ENCODE measurements around the gene LRRC8D. TPM values are rescaled to one million over a fixed set of nuclear protein-coding genes. Genes with fewer than 3 reads are reported as not detected.

Gene LRRC8D
- total and polyA plus RNA-seq, 8 donors: under 0.01 to 13.8 (median 5.2) TPM

GRCh38 chr1:89897347-89898133 is 76.7 kb downstream of the LRRC8D start:
- intact Hi-C loops (cut with DNase I; ENCODE audit: low total_unique reads): no loop called here
- Histone ChIP-seq H3K9me3 (no peaks in the 10 kb centered on the region), H3K4me3 (no peak overlapping the region), H3K27me3 (no peaks in the 10 kb centered on the region), H3K27ac (no peak overlapping the region), H3K36me3 (no peaks in the 10 kb centered on the region), H3K4me1 (peaks cover 0 to 5% (median 0%) of the 10 kb centered on the region in 4 donors)
- 91 to 94% (median 92%) methylated on average over 8 of the region's 8 CpGs for WGBS, 5 donors
- no peak for DNase-seq
- TF ChIP-seq POLR2A (IDR thresholded peaks at IDR 0.05) (no peak), POLR2AphosphoS5 (IDR thresholded peaks at IDR 0.05) (no peak)

- no peaks in the 10 kb centered on the region for H3K36me3 ChIP-seq
- WGBS, 5 donors: 89 to 95% (median 92%) methylated on average over 6 of the region's 6 CpGs
- DNase-seq: no peak
- no peak overlapping the region for H3K27ac ChIP-seq
- no peaks in the 10 kb centered on the region for H3K9me3 ChIP-seq
- TF ChIP-seq EP300 (IDR thresholded peaks at IDR 0.05) (no peak), POLR2AphosphoS5 (IDR thresholded peaks at IDR 0.05) (no peak)
- TF ChIP-seq, protein P1, sequence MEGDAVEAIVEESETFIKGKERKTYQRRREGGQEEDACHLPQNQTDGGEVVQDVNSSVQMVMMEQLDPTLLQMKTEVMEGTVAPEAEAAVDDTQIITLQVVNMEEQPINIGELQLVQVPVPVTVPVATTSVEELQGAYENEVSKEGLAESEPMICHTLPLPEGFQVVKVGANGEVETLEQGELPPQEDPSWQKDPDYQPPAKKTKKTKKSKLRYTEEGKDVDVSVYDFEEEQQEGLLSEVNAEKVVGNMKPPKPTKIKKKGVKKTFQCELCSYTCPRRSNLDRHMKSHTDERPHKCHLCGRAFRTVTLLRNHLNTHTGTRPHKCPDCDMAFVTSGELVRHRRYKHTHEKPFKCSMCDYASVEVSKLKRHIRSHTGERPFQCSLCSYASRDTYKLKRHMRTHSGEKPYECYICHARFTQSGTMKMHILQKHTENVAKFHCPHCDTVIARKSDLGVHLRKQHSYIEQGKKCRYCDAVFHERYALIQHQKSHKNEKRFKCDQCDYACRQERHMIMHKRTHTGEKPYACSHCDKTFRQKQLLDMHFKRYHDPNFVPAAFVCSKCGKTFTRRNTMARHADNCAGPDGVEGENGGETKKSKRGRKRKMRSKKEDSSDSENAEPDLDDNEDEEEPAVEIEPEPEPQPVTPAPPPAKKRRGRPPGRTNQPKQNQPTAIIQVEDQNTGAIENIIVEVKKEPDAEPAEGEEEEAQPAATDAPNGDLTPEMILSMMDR (IDR thresholded peaks at IDR 0.05): no peak
- no peaks in the 10 kb centered on the region for H3K27me3 ChIP-seq
- no peak overlapping the region for H3K4me3 ChIP-seq
- intact Hi-C loops (cut with DNase I; ENCODE audit: low total_unique reads): no loop called here
- peaks cover 0 to 10% (median 0%) of the 10 kb centered on the region in 4 donors for H3K4me1 ChIP-seq
These were observed 77.3 kb downstream of the LRRC8D start for GRCh38 chr1:89898150-89898549.

DNA sequence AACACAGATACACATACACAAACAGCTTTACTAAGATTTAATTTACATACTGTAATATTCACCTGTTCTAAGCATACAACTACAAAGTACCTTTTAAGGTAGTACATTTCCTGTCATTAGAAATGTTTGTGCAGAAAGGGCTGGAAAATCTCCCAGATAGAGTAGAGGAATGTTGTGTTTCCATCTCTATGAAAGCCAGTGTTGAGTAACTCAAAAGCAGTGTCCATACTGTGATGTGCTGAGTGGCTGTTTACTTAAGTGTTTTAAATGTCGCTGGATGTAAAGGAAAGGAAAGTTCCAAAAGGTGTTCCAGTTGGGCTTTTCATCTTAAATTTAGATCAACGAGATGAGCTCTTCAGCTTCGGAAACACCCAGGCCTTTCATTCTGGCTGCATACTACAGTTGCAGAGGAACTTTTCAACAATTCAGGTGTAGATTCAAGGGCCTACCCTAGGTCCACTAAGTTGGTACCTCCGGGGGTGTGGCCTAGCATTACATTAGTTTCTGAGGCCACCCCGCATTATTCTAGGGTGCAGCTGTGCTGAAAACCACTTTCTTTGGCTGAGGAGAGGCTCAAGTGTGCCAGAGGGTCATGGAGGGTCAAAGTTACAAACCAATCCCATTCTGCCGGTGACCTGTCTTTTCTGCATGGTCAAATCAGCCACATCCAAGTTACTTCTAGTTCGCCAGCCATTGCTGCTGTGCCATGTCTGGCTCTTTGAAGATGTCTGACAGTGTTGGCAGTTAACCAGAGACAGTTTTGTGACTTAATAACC is 78.1 kb downstream of the LRRC8D start:
- no peak for DNase-seq
- H3K27me3 ChIP-seq: no peaks in the 10 kb centered on the region
- TF ChIP-seq, protein P1 (IDR thresholded peaks at IDR 0.05): no peak
- TF ChIP-seq EP300 (IDR thresholded peaks at IDR 0.05) (no peak), POLR2A (IDR thresholded peaks at IDR 0.05) (no peak), POLR2AphosphoS5 (IDR thresholded peaks at IDR 0.05) (no peak)
- no peak overlapping the region for H3K4me3 ChIP-seq
- peaks cover 0 to 8% (median 3%) of the 10 kb centered on the region in 4 donors for H3K4me1 ChIP-seq
- no peak overlapping the region for H3K27ac ChIP-seq
- H3K36me3 ChIP-seq: no peaks in the 10 kb centered on the region
- no peaks in the 10 kb centered on the region for H3K9me3 ChIP-seq
- WGBS, 5 donors: 93 to 97% (median 93%) methylated on average over 7 of the region's 7 CpGs
- intact Hi-C loops (cut with DNase I; ENCODE audit: low total_unique reads): no loop called here

- WGBS, 5 donors: 78 to 91% (median 87%) methylated on average over 2 of the region's 2 CpGs
- H3K27ac ChIP-seq: no peak overlapping the region
These were observed 79.5 kb downstream of the LRRC8D start for GRCh38 chr1:89900323-89900722.

More at GRCh38 chr1:89900323-89900722, 79.5 kb downstream of the LRRC8D start:
- Histone ChIP-seq H3K27me3 (no peaks in the 10 kb centered on the region), H3K36me3 (no peaks in the 10 kb centered on the region), H3K9me3 (no peaks in the 10 kb centered on the region), H3K4me3 (no peak overlapping the region), H3K4me1 (peaks cover 0 to 12% (median 6%) of the 10 kb centered on the region in 4 donors)
- intact Hi-C loops (cut with DNase I; ENCODE audit: low total_unique reads): no loop called here
- TF ChIP-seq EP300 (IDR thresholded peaks at IDR 0.05) (no peak), POLR2AphosphoS5 (IDR thresholded peaks at IDR 0.05) (no peak), POLR2A (IDR thresholded peaks at IDR 0.05) (no peak)
- TF ChIP-seq, protein P1 (IDR thresholded peaks at IDR 0.05): no peak
- DNase-seq: no peak

Data from stomach (tissue), 9 donors.